GM12878 (cell line): ENCODE results near the gene FRAS1. TPM values are rescaled to one million over a fixed set of nuclear protein-coding genes. Genes with fewer than 3 reads are reported as not detected.

Experiments used
- ATAC-seq: fragments of 200-7000 bp; cut with Tn5 transposase; 3 replicates; pipeline ENCODE4 v1.9.1; 2020; ENCODE audit warnings: mild to moderate bottlenecking, moderate library complexity
- BruUV-seq: library from RNA; stranded (reverse); fragments of 400-500 nt; replicated peaks from 2 replicates; lab custom pipeline; 2021; lab: Mats Ljungman, UMichigan
- CTCF ChIA-PET: fragments of 300-600 bp; sonication (Branson Sonifier 250); formaldehyde crosslinking; extraction: SDS; loops from one replicate; lab custom pipeline; 2021; ENCODE audit warnings: inconsistent platforms; lab: Yijun Ruan, JAX
- POLR2A ChIA-PET: fragments of 350-600 bp; formaldehyde crosslinking; extraction: SDS; loops from one replicate; lab custom pipeline; 2021; ENCODE audit warnings: inconsistent platforms; lab: Charles Lee
- RAD21 ChIA-PET: fragments of 300-600 bp; sonication (Branson Sonifier 250); formaldehyde crosslinking; loops from one replicate; lab custom pipeline; 2023; ENCODE audit warnings: antibody characterized with exemption; ENCODE audit not compliant: unreplicated experiment; lab: Charles Lee
- SMC1A ChIA-PET: fragments of 300-600 bp; sonication (Branson Sonifier 250); formaldehyde crosslinking; loops from one replicate; lab custom pipeline; 2023; ENCODE audit not compliant: unreplicated experiment, uncharacterized antibody; lab: Charles Lee
- DNase-seq: peaks from one replicate; pipeline ENCODE4 v3.0.0-alpha.2; 2011; ENCODE audit warnings: low read depth, low spot score
- FAIRE-seq: peaks from 3 replicates; lab custom pipeline; 2011; peaks lifted over from hg19 to GRCh38; lab: Jason Lieb, UNC
- H2AFZ ChIP-seq: 2 replicates; pipeline ENCODE4 v1.6.0; 2011; ENCODE audit warnings: low read depth, low read length, control low read depth; ENCODE audit not compliant: control insufficient read depth
- H3K27ac ChIP-seq: 2 replicates; pipeline ENCODE4 v1.5.1; 2011; ENCODE audit warnings: control low read depth; ENCODE audit not compliant: control insufficient read depth, insufficient read depth
- H3K27me3 ChIP-seq, 2 experiments: replicated peaks in 1 of 2; 2 replicates each; pipeline versions ENCODE4 v1.6.0 to v1.6.1; 2011; ENCODE audit warnings: low read length in 1 of 2; ENCODE audit not compliant: control insufficient read depth in 2 of 2, insufficient read depth in 2 of 2
- H3K36me3 ChIP-seq, 2 experiments: 2 replicates each; pipeline ENCODE4 v1.5.1; 2011; ENCODE audit warnings: low read length in 1 of 2; ENCODE audit not compliant: control insufficient read depth in 2 of 2, insufficient read depth in 2 of 2
- H3K4me1 ChIP-seq: 2 replicates; pipeline ENCODE4 v1.6.1; 2011; ENCODE audit warnings: mild to moderate bottlenecking, low read length, moderate library complexity, mixed read lengths; ENCODE audit not compliant: control insufficient read depth, insufficient read depth
- H3K4me2 ChIP-seq: 2 replicates; pipeline ENCODE4 v1.6.0; 2011; ENCODE audit warnings: control low read depth; ENCODE audit not compliant: control insufficient read depth, insufficient read depth
- H3K4me3 ChIP-seq: fragments of 200-600 bp; sonication (generic); 2 replicates; pipeline ENCODE4 v1.5.1; 2016
- H3K79me2 ChIP-seq: 2 replicates; pipeline ENCODE4 v1.6.0; 2011; ENCODE audit warnings: low read length; ENCODE audit not compliant: control insufficient read depth, insufficient read depth
- H3K9ac ChIP-seq: 2 replicates; pipeline ENCODE4 v1.8.0; 2011; ENCODE audit warnings: low read length, control low read depth, mixed read lengths; ENCODE audit not compliant: control insufficient read depth, insufficient read depth
- H3K9me3 ChIP-seq: replicated peaks from 3 replicates; pipeline ENCODE4 v1.5.1; 2011; ENCODE audit warnings: mild to moderate bottlenecking, low read length; ENCODE audit not compliant: control insufficient read depth, insufficient read depth
- H4K20me1 ChIP-seq: 2 replicates; pipeline ENCODE4 v1.6.0; 2011; ENCODE audit not compliant: control insufficient read depth, insufficient read depth
- BRCA1 ChIP-seq: IDR thresholded peaks from 2 replicates; pipeline ENCODE4 v1.6.1; 2011; ENCODE audit warnings: low read depth, low read length, improper control_type of control experiment
- CHD1 ChIP-seq: IDR thresholded peaks from 2 replicates; pipeline ENCODE4 v1.6.1; 2012; ENCODE audit warnings: low read depth, low read length, improper control_type of control experiment
- CTCF ChIP-seq, 3 experiments: IDR thresholded peaks in 2 of 3; conservative IDR thresholded peaks in 1 of 3; 2 replicates each; pipeline ENCODE4 v1.5.1; 2011; ENCODE audit warnings: low read depth in 3 of 3, low read length in 3 of 3, mild to moderate bottlenecking in 3 of 3, control low read depth in 2 of 3, moderate library complexity in 2 of 3, inconsistent platforms in 1 of 3, mixed read lengths in 1 of 3; ENCODE audit not compliant: control insufficient read depth in 2 of 3, insufficient read depth in 1 of 3; ENCODE audit errors: extremely low read depth in 1 of 3
- DPF2 ChIP-seq: fragments of 450-650 bp; IDR thresholded peaks from 2 replicates; pipeline ENCODE4 v1.6.1; 2017; ENCODE audit warnings: mild to moderate bottlenecking
- ELK1 ChIP-seq: IDR thresholded peaks from 2 replicates; pipeline ENCODE4 v1.6.1; 2012; ENCODE audit warnings: low read depth, low read length, improper control_type of control experiment
- ESRRA ChIP-seq: IDR thresholded peaks from 2 replicates; pipeline ENCODE4 v1.6.1; 2012; ENCODE audit warnings: mild to moderate bottlenecking, low read length, improper control_type of control experiment
- MAX ChIP-seq: IDR thresholded peaks from 2 replicates; pipeline ENCODE4 v1.6.1; 2012; ENCODE audit warnings: low read depth, low read length, improper control_type of control experiment
- NRF1 ChIP-seq: conservative IDR thresholded peaks from 2 replicates; pipeline ENCODE4 v1.6.1; 2011; ENCODE audit warnings: mild to moderate bottlenecking, low read depth, low read length, improper control_type of control experiment
- RB1 ChIP-seq: fragments of 450-650 bp; formaldehyde crosslinking; IDR thresholded peaks from 2 replicates; pipeline ENCODE4 v1.6.1; 2017; ENCODE audit warnings: mild to moderate bottlenecking, borderline replicate concordance
- WGBS: methylation state at CpG from one replicate; pipeline ENCODE4 v1.1.6; 2016; ENCODE audit warnings: low lambda C conversion rate; ENCODE audit not compliant: insufficient replicate concordance, insufficient coverage; ENCODE audit errors: missing lambda C conversion rate; 5-methylcytosine and 5-hydroxymethylcytosine counted together
- in situ Hi-C: fragments of 300-500 bp; cut with MboI; formaldehyde crosslinking; loops from 9 replicates; pipeline ENCODE4 v1.14.3; 2018; ENCODE audit warnings: mixed read lengths
- intact Hi-C: fragments of 100-400 bp; cut with micrococcal nuclease; formaldehyde crosslinking; loops from one replicate; pipeline ENCODE4 v1.14.2; 2022; ENCODE audit not compliant: unreplicated experiment
- polyA plus RNA-seq, 11 experiments: library from polyadenylated mRNA; depleted of rRNA in 4 of 11; unstranded in 6 of 11; stranded (reverse) in 5 of 11; fragments of >200 nt; fragmentation: Nextera tagmentation in 4 of 11; fragmentation: Illumina TruSeq in 1 of 11; extraction: Ambion mirVana in 4 of 11; extraction: Trizol in 1 of 11; gene quantifications; 1 replicate in 1 of 11; 2 replicates in 10 of 11; pipeline versions ENCODE4 v1.2.1 to v1.2.3, GENCODE V29; 2011 to 2016; ENCODE audit warnings: inconsistent platforms in 2 of 11, missing spikeins in 2 of 11, low read depth in 1 of 11
- total RNA-seq, 4 experiments: library from RNA; depleted of rRNA in 3 of 4; stranded (reverse); fragments of >200 nt in 3 of 4; fragmentation: Illumina TruSeq in 1 of 4; extraction: Trizol in 1 of 4; gene quantifications; 2 replicates each; pipeline versions ENCODE4 v1.2.1 to v1.2.3, GENCODE V29; 2013 to 2021

FRAS1 gene
- total and polyA plus RNA-seq, 10 of the 15 experiments (the other 5 are each of a cell fraction or from before 2014, with no cell fraction given), result 0.08 to 11.7 (median 0.20) TPM

GRCh38 chr4:78237360-78237759, 180.2 kb downstream of the FRAS1 start:
- no TSS peak for BruUV-seq
- FAIRE-seq, result no peak
- CTCF ChIA-PET, result interaction anchor here (0.6 to 2.2 kb wide), 3 partner anchors 15 to 332 kb away, joined by 3 to 6 read pairs (median 3); no protein-coding TSS in a partner anchor

More at GRCh38 chr4:78237360-78237759, 180.2 kb downstream of the FRAS1 start:
- no peak overlapping the region for H2AFZ ChIP-seq
- POLR2A ChIA-PET, result interaction anchor here (1.1 kb wide), 1 partner anchor 9 kb away, joined by 3 read pairs; no protein-coding TSS in a partner anchor
- no peaks in the 10 kb centered on the region for H4K20me1 ChIP-seq
- H3K9ac ChIP-seq, result no peak overlapping the region
- no peaks in the 10 kb centered on the region for H3K4me1 ChIP-seq
- H3K27me3 ChIP-seq, result no peaks in the 10 kb centered on the region; a peak in 1 of 4 replicates
- H3K4me3 ChIP-seq, result no peak overlapping the region
- in situ Hi-C loops, result no loop called here
- ATAC-seq, result peak; percentile 25; the same call in 2 of the 3 replicates
- no peaks in the 10 kb centered on the region for H3K36me3 ChIP-seq
- RAD21 ChIA-PET, result no interaction called here
- no peaks in the 10 kb centered on the region for H3K79me2 ChIP-seq
- TF ChIP-seq ESRRA, result no peak
- no peak for TF ChIP-seq NRF1
- TF ChIP-seq CHD1, result no peak
- no peak for TF ChIP-seq ELK1
- no peak for TF ChIP-seq MAX
- no peak for TF ChIP-seq DPF2
- no peak for TF ChIP-seq CTCF (IDR thresholded peaks at IDR 0.05 in 2 of 3, conservative IDR thresholded peaks at IDR 0.05 in 1 of 3; ENCODE audit: control insufficient read depth in 2 of 3, extremely low read depth in 1 of 3, insufficient read depth in 1 of 3, low read depth in 3 of 3, low read length in 3 of 3)
- no peak for TF ChIP-seq RB1
- no peak for TF ChIP-seq BRCA1
- 31% methylated on average over 4 of the region's 4 CpGs for WGBS
- SMC1A ChIA-PET, result interaction anchor here (0.8 to 1.8 kb wide), 4 partner anchors 9 to 82 kb away, joined by 3 to 5 read pairs (median 4); no protein-coding TSS in a partner anchor
- H3K9me3 ChIP-seq, result no peaks in the 10 kb centered on the region
- no peak for DNase-seq
- no peak overlapping the region for H3K27ac ChIP-seq
- intact Hi-C loops, result no loop called here
- H3K4me2 ChIP-seq, result no peak overlapping the region
